K562 (cell line): ENCODE measurements around the gene TACC3. TPM values are rescaled to one million over a fixed set of nuclear protein-coding genes. Genes with fewer than 3 reads are reported as not detected.

Experiments used
- ARNT ChIP-seq, 2 experiments: fragments of 450-650 bp; IDR thresholded peaks; 2 replicates each; pipeline ENCODE4 v1.6.1; 2016; ENCODE audit warnings: mild to moderate bottlenecking in 1 of 2
- CHD2 ChIP-seq: IDR thresholded peaks from 2 replicates; pipeline ENCODE4 v1.6.1; 2011; ENCODE audit warnings: low read depth, low read length
- KDM5B ChIP-seq: fragments of 200-600 bp; sonication (generic); IDR thresholded peaks from 2 replicates; pipeline ENCODE4 v1.6.1; 2012; ENCODE audit warnings: low read depth, mild to moderate bottlenecking, moderate library complexity, low read length, control low read depth, inconsistent platforms; ENCODE audit not compliant: insufficient replicate concordance
- LARP7 ChIP-seq: fragments of 450-650 bp; IDR thresholded peaks from 2 replicates; pipeline ENCODE4 v1.6.1; 2016
- NFXL1 ChIP-seq: fragments of 450-650 bp; formaldehyde crosslinking; IDR thresholded peaks from 2 replicates; pipeline ENCODE4 v1.4.0; 2021; ENCODE audit warnings: mild to moderate bottlenecking
- POLR2B ChIP-seq: fragments of 450-650 bp; IDR thresholded peaks from 2 replicates; pipeline ENCODE4 v1.6.1; 2018; ENCODE audit warnings: low read depth; ENCODE audit not compliant: partially characterized antibody
- SNRNP70 ChIP-seq: fragments of 200-400 bp; formaldehyde crosslinking; optimal IDR thresholded peaks from 2 replicates; pipeline ENCODE3; 2017; ENCODE audit warnings: low read depth, low read length
- TAF1 ChIP-seq: IDR thresholded peaks from 2 replicates; pipeline ENCODE4 v1.6.1; 2011; ENCODE audit warnings: mild to moderate bottlenecking, low read length, moderate library complexity; ENCODE audit not compliant: insufficient read depth, control insufficient read depth, severe bottlenecking; ENCODE audit errors: extremely low read depth
- TCFL5 ChIP-seq: fragments of 250-450 bp; sonication (Bioruptor Pico); conservative IDR thresholded peaks from 2 replicates; pipeline ENCODE4 v1.6.1; 2021; ENCODE audit warnings: mild to moderate bottlenecking, moderate library complexity, matching md5 sums
- TEAD1 ChIP-seq, 2 experiments: fragments of 450-650 bp in 1 of 2; sonication (generic) in 1 of 2; formaldehyde crosslinking; IDR thresholded peaks; 2 replicates each; pipeline versions ENCODE4 v1.4.0 to v1.8.0; 2020 to 2022; ENCODE audit warnings: mild to moderate bottlenecking in 2 of 2, missing genetic modification reagents in 1 of 2
- TEAD4 ChIP-seq, 2 experiments: sonication (generic) in 1 of 2; formaldehyde crosslinking in 1 of 2; IDR thresholded peaks; 2 replicates each; pipeline versions ENCODE4 v1.6.1 to v1.8.0; 2012 to 2022; ENCODE audit warnings: borderline replicate concordance in 1 of 2, inconsistent platforms in 1 of 2, low read length in 1 of 2, mild to moderate bottlenecking in 1 of 2, missing genetic modification reagents in 1 of 2
- ZNF444 ChIP-seq: fragments of 250-450 bp; sonication (Bioruptor Pico); IDR thresholded peaks from 2 replicates; pipeline ENCODE4 v1.4.0; 2020; ENCODE audit warnings: mild to moderate bottlenecking, moderate library complexity
- ZNF507 ChIP-seq: conservative IDR thresholded peaks from 2 replicates; pipeline ENCODE4 v1.6.1; 2017; ENCODE audit warnings: missing genetic modification characterization, missing compliant biosample characterization
- ZNF695 ChIP-seq: fragments of 450-650 bp; formaldehyde crosslinking; IDR thresholded peaks from 2 replicates; pipeline ENCODE4 v1.4.0; 2020; ENCODE audit warnings: mild to moderate bottlenecking, moderate library complexity
- ZNF785 ChIP-seq: fragments of 250-450 bp; sonication (Bioruptor Pico); IDR thresholded peaks from 2 replicates; pipeline ENCODE4 v1.4.0; 2020; ENCODE audit warnings: mild to moderate bottlenecking
- polyA plus RNA-seq, 8 experiments: library from polyadenylated mRNA; depleted of rRNA in 4 of 8; stranded (reverse) in 5 of 8; unstranded in 3 of 8; fragments of >200 nt; fragmentation: Nextera tagmentation in 2 of 8; fragmentation: Illumina TruSeq in 1 of 8; extraction: Ambion mirVana in 2 of 8; extraction: Trizol in 1 of 8; gene quantifications; 2 replicates each; pipeline versions ENCODE4 v1.2.1 to v1.2.3, GENCODE V29; 2011 to 2014; ENCODE audit warnings: inconsistent platforms in 1 of 8, missing spikeins in 1 of 8
- total RNA-seq, 7 experiments: library from RNA; depleted of rRNA in 6 of 7; stranded (reverse); fragments of >200 nt in 6 of 7; fragmentation: Illumina TruSeq in 2 of 7; extraction: Trizol in 2 of 7; gene quantifications; 2 replicates each; pipeline versions ENCODE4 v1.2.1 to v1.2.3, GENCODE V29; 2011 to 2021; ENCODE audit warnings: low replicate concordance in 1 of 7
- TF ChIP-seq, protein P1 (sequence below): fragments of 250-450 bp; sonication (Bioruptor Pico); IDR thresholded peaks from 2 replicates; pipeline ENCODE4 v1.5.0; 2022; ENCODE audit warnings: mild to moderate bottlenecking
- TF ChIP-seq, protein P2 (sequence below): IDR thresholded peaks from 2 replicates; pipeline ENCODE4 v1.6.1; 2011; ENCODE audit not compliant: insufficient read length; ENCODE audit errors: extremely low read depth
- TF ChIP-seq, protein P3 (sequence below): fragments of 450-650 bp; IDR thresholded peaks from 2 replicates; pipeline ENCODE4 v1.6.1; 2018; ENCODE audit warnings: mild to moderate bottlenecking, low read depth; ENCODE audit not compliant: partially characterized antibody
- TF ChIP-seq, protein P4 (sequence below), 2 experiments: IDR thresholded peaks; 2 replicates each; pipeline ENCODE4 v1.6.1; 2011; ENCODE audit warnings: borderline replicate concordance in 1 of 2, control low read depth in 1 of 2, low read depth in 1 of 2, low read length in 1 of 2, mild to moderate bottlenecking in 1 of 2, mixed read lengths in 1 of 2, moderate library complexity in 1 of 2; ENCODE audit not compliant: insufficient read depth in 1 of 2, insufficient read length in 1 of 2, poor library complexity in 1 of 2, severe bottlenecking in 1 of 2; ENCODE audit errors: extremely low read depth in 1 of 2
- TF ChIP-seq, protein P5 (sequence below), 2 experiments: fragments of 450-650 bp; IDR thresholded peaks; 2 replicates each; pipeline ENCODE4 v1.6.1; 2016

The TACC3 gene
- total and polyA plus RNA-seq, 9 of the 15 experiments (the other 6 are each of a cell fraction or from before 2014, with no cell fraction given), result 1.9 to 122 (median 55.6) TPM

DNA sequence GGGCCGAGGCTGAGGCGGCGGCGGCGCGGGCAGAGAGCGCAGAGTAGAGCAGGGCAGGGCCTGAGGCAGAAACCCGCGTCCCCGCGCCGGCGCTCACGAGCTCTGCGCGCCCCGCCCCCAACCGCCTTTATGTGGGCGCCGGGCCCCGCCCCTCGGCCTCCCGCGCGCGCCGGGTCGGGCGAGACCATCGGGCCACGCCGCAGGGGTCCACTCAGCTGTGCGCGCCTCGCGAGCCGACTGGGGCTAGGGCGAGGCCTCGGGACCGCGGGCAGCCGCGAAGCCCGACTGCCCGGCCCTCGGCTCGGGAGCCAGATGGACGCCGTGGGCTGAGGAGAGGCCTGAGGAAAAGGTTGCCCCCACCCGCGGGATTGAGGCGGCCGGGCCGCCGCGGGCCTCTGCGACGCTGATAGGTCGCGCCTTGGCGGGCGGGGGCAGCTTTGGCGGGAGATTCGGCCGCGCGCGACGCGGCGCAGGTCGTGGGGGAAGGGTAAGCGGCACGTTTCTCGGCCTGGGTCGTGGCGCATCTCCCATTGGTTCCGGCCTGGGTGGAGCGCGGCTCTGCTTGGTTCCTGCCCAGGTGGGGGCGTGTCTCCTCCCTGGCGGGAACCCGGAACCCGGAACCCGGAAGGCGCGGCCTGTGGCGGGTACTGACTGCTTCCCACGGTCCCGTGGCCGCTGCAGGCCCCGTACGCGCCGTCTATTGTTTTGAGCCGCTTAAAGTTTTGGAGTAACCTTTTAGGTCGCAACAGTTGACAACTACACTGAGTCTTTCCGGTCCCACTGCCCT, 8.9 kb upstream of the TACC3 start, which contains the start of gene SLBP (continued):
- TF ChIP-seq, protein P1, sequence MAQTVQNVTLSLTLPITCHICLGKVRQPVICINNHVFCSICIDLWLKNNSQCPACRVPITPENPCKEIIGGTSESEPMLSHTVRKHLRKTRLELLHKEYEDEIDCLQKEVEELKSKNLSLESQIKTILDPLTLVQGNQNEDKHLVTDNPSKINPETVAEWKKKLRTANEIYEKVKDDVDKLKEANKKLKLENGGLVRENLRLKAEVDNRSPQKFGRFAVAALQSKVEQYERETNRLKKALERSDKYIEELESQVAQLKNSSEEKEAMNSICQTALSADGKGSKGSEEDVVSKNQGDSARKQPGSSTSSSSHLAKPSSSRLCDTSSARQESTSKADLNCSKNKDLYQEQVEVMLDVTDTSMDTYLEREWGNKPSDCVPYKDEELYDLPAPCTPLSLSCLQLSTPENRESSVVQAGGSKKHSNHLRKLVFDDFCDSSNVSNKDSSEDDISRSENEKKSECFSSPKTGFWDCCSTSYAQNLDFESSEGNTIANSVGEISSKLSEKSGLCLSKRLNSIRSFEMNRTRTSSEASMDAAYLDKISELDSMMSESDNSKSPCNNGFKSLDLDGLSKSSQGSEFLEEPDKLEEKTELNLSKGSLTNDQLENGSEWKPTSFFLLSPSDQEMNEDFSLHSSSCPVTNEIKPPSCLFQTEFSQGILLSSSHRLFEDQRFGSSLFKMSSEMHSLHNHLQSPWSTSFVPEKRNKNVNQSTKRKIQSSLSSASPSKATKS (CRISPR knock-in tag), result no peak
- TF ChIP-seq POLR2B, result peak; percentile 75
- TF ChIP-seq ZNF444 (CRISPR knock-in tag), result no peak
- TF ChIP-seq ZNF507 (tag), result no peak
- peak; percentile 89 for TF ChIP-seq TAF1
- TF ChIP-seq, protein P2, sequence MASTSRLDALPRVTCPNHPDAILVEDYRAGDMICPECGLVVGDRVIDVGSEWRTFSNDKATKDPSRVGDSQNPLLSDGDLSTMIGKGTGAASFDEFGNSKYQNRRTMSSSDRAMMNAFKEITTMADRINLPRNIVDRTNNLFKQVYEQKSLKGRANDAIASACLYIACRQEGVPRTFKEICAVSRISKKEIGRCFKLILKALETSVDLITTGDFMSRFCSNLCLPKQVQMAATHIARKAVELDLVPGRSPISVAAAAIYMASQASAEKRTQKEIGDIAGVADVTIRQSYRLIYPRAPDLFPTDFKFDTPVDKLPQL, result no peak
- no peak for TF ChIP-seq NFXL1 (CRISPR knock-in tag)
- TF ChIP-seq ZNF785 (CRISPR knock-in tag), result no peak
- no peak for TF ChIP-seq TCFL5 (CRISPR knock-in tag)
- TF ChIP-seq LARP7, result no peak
- TF ChIP-seq ZNF695 (CRISPR knock-in tag), result no peak
- TF ChIP-seq ARNT (IDR thresholded peaks at IDR 0.05), result no peak
- peak; percentile 80 for TF ChIP-seq CHD2
- no peak for TF ChIP-seq KDM5B
- TF ChIP-seq TEAD1 (CRISPR knock-in tag; IDR thresholded peaks at IDR 0.05), result peak; percentile 55 to 88; a peak in 2 of 4 replicates
- TF ChIP-seq TEAD4 (IDR thresholded peaks at IDR 0.05; ENCODE audit: low read length), result peak; percentile 50
- TF ChIP-seq TEAD4 (CRISPR knock-in tag; IDR thresholded peaks at IDR 0.05; ENCODE audit: borderline replicate concordance), result no peak
- TF ChIP-seq, protein P3, sequence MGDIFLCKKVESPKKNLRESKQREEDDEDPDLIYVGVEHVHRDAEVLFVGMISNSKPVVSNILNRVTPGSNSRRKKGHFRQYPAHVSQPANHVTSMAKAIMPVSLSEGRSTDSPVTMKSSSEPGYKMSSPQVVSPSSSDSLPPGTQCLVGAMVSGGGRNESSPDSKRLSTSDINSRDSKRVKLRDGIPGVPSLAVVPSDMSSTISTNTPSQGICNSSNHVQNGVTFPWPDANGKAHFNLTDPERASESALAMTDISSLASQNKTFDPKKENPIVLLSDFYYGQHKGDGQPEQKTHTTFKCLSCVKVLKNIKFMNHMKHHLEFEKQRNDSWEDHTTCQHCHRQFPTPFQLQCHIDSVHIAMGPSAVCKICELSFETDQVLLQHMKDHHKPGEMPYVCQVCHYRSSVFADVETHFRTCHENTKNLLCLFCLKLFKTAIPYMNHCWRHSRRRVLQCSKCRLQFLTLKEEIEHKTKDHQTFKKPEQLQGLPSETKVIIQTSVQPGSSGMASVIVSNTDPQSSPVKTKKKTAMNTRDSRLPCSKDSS, result no peak
- TF ChIP-seq, protein P4, sequence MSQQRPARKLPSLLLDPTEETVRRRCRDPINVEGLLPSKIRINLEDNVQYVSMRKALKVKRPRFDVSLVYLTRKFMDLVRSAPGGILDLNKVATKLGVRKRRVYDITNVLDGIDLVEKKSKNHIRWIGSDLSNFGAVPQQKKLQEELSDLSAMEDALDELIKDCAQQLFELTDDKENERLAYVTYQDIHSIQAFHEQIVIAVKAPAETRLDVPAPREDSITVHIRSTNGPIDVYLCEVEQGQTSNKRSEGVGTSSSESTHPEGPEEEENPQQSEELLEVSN (IDR thresholded peaks at IDR 0.05; ENCODE audit: borderline replicate concordance in 1 of 2, extremely low read depth in 1 of 2, insufficient read depth in 1 of 2, insufficient read length in 1 of 2, low read depth in 1 of 2, low read length in 1 of 2, poor library complexity in 1 of 2, severe bottlenecking in 1 of 2), result peak; percentile 99 to 100
- TF ChIP-seq, protein P5, sequence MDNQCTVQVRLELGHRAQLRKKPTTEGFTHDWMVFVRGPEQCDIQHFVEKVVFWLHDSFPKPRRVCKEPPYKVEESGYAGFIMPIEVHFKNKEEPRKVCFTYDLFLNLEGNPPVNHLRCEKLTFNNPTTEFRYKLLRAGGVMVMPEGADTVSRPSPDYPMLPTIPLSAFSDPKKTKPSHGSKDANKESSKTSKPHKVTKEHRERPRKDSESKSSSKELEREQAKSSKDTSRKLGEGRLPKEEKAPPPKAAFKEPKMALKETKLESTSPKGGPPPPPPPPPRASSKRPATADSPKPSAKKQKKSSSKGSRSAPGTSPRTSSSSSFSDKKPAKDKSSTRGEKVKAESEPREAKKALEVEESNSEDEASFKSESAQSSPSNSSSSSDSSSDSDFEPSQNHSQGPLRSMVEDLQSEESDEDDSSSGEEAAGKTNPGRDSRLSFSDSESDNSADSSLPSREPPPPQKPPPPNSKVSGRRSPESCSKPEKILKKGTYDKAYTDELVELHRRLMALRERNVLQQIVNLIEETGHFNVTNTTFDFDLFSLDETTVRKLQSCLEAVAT (IDR thresholded peaks at IDR 0.05), result no peak
- no peak for TF ChIP-seq SNRNP70
